ENCODE measurements around the gene RAB18.
"Not testable (repeated sequence)": the region's sequence is repeated elsewhere in the genome, so short reads cannot be mapped to it uniquely, and the experiment has no call there.

Gene RAB18

DNA sequence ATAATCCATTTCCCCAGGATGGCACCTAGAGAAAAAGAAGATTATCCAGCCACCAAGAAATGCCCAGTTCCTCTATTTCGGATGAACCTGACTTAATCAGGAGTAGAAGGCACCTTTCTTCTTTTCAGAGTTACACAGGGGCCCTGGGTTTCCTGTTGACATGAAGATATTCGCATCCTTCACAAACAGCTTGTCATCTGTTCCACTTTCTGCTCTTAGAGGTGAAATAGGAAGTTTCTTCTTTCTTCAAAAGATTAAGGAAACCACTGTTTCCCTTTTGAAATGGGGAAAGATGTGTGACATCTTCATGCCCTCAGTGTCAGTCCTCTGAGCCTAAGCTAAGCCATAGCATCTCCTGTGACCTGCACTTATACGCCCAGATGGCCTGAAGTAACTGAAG, 39.1 kb upstream of the RAB18 start:
- H3K4me3 ChIP-seq (replicated peaks; ENCODE audit: low read depth, low read length), result no peak overlapping the region
- DNase-seq (ENCODE audit: extremely low read depth, low read depth), result no peak
- TF ChIP-seq, protein P1, sequence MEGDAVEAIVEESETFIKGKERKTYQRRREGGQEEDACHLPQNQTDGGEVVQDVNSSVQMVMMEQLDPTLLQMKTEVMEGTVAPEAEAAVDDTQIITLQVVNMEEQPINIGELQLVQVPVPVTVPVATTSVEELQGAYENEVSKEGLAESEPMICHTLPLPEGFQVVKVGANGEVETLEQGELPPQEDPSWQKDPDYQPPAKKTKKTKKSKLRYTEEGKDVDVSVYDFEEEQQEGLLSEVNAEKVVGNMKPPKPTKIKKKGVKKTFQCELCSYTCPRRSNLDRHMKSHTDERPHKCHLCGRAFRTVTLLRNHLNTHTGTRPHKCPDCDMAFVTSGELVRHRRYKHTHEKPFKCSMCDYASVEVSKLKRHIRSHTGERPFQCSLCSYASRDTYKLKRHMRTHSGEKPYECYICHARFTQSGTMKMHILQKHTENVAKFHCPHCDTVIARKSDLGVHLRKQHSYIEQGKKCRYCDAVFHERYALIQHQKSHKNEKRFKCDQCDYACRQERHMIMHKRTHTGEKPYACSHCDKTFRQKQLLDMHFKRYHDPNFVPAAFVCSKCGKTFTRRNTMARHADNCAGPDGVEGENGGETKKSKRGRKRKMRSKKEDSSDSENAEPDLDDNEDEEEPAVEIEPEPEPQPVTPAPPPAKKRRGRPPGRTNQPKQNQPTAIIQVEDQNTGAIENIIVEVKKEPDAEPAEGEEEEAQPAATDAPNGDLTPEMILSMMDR (IDR thresholded peaks at IDR 0.05; ENCODE audit: low read depth, low read length, missing control alignments), result no peak

DNA sequence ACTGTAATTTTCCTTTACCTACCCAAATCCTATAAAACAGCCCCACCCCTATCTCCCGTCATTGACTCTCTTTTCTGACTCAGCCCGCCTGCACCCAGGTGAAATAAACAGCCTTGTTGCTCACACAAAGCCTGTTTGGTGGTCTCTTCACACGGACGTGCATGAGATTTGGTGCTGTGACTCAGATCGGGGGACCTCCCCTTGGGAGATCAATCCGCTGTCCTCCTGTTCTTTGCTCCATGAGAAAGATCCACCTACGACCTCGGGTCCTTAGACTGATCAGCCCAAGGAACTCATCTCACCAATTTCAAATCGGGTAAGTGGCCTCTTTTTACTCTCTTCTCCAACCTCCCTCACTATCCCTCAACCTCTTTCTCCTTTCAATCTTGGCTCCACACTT, 38.5 kb upstream of the RAB18 start:
- not testable (repeated sequence) for H3K4me3 ChIP-seq (replicated peaks; ENCODE audit: low read depth, low read length); DNase-seq (ENCODE audit: extremely low read depth, low read depth)

DNA sequence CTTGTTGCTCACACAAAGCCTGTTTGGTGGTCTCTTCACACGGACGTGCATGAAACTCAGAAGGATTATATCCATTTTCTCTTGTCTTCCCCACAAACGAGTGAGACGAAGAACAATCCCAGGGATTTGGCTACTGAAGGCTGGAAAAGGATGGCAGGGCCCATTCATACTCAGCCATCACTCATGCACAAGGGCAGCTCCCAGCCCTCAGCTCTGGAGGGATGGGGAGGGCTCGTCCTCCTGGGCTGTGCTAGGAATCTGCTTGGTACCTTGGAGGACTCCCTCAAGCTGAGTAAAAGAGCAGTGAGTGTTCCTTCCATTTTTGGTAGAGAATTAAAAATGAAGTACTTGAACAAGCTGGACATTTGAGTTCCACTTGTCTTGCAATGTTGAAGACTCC, 33.2 kb upstream of the RAB18 start:
- DNase-seq (ENCODE audit: extremely low read depth, low read depth), result no peak
- H3K4me3 ChIP-seq (replicated peaks; ENCODE audit: low read depth, low read length), result no peak overlapping the region
- TF ChIP-seq, protein P1 (IDR thresholded peaks at IDR 0.05; ENCODE audit: low read depth, low read length, missing control alignments), result no peak

DNA sequence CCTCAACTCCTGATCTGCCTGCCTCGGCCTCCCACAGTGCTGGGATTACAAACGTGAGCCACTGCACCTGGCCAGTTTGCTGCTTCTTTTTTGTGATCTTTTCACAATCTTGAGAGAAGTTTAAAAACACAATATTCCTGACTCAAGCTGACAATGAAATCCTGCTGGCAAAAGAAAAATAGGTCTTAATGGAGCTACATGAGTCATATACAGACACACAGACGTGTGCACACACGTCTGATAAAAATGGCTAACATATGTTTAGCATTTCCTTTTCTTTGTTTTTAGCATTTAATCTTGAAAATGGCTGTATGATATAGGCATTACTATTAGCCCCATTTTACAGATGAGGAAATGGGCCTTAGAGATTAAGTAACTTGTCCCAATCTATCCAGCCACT, 29.4 kb upstream of the RAB18 start:
- DNase-seq (ENCODE audit: extremely low read depth, low read depth), result no peak

DNA sequence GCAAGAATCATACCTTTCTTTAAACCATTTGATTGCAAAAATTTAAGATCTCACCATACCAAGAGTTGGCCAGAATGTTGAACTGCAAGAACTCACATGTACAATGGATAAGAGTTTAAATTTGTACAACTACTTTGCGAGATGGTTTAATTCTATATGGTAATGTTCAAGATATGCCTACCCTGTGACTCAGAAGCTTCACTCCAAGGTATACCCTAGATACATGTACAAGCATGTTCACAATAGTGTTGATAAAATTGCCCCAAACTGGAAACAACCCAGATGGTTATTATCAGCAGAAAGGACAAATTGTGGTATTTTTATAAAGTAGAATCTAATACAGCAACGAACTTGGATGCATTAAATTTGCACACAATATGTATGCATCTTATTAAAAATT, 25.1 kb upstream of the RAB18 start:
- TF ChIP-seq, protein P1 (IDR thresholded peaks at IDR 0.05; ENCODE audit: low read depth, low read length, missing control alignments), result no peak
- DNase-seq (ENCODE audit: extremely low read depth, low read depth), result no peak
- H3K4me3 ChIP-seq (replicated peaks; ENCODE audit: low read depth, low read length), result no peak overlapping the region

More for the DNA sequence above, 29.4 kb upstream of the RAB18 start:
- no peak overlapping the region for H3K4me3 ChIP-seq (replicated peaks; ENCODE audit: low read depth, low read length)
- TF ChIP-seq, protein P1 (IDR thresholded peaks at IDR 0.05; ENCODE audit: low read depth, low read length, missing control alignments), result no peak

DNA sequence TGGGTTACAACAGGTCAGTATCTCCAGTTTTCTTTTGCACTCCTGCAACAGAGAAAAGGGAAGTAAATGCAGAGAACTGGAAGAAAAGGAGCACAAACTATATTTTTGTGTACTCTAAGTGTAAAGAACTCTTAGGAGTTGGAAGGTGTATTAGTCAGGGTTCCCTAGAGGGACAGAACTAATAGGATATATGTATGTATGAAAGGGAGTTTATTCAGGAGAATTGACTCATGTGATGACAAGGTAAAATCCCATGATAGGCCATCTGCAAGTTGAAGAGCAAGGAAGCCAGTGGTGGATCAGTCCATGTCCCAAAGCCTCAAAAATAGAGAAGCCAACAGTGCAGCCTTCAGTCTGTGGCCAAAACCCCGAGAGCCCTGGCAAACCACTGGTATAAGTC, 22.6 kb upstream of the RAB18 start:
- TF ChIP-seq, protein P1 (IDR thresholded peaks at IDR 0.05; ENCODE audit: low read depth, low read length, missing control alignments), result no peak

DNA sequence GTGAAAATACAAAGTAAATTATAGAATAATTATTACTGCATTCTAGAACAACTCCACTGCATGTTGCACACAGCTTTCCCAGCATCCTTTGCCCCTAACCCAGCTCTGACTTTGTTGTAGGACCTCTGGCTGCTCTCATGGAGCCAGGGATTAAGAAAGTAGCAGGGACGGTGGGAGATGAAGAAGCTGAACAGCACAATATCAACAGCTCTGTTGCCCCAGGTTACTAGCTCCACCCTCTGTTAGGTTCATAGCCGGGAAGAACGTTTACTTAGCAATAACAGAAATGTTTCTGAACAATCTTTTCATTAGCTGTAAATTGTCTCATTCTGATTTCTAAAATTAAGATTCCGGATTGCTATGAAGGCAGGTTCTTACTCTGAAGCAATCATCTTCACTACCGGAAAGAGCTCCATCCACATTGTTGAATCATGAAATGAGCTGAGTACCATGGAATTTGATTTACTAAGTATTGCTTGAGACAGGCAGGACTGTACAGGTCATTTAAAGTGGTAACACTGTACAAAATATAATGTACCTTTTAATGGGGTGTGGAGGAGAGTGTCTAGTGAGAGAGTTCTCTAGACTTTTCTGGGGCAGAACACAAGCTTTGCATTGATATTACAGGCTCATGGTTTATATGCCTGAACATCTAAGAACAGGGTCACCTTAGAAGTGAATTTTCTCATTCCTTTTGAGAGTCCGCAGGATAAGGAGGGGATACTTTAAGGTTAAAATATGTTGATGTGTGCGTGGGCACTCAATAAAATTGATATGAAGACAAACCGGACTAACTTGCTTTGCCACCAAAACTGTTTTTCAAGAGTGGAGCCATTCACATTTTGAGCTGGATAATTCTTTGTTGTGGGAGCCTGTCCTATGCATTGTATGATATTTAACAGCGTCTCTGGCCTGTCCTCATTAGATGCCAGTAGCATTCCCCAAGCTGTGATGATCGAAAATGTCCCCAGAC, 20.8 kb upstream of the RAB18 start:
- no peak overlapping the region for H3K4me3 ChIP-seq (replicated peaks; ENCODE audit: low read depth, low read length)
- no peak for DNase-seq (ENCODE audit: extremely low read depth, low read depth)
- TF ChIP-seq, protein P1 (IDR thresholded peaks at IDR 0.05; ENCODE audit: low read depth, low read length, missing control alignments), result no peak

More for the DNA sequence above, 22.6 kb upstream of the RAB18 start:
- no peak for DNase-seq (ENCODE audit: extremely low read depth, low read depth)
- no peak overlapping the region for H3K4me3 ChIP-seq (replicated peaks; ENCODE audit: low read depth, low read length)
